ENCODE measurements around the gene LBP. TPM values are rescaled to one million over a fixed set of nuclear protein-coding genes. Genes with fewer than 3 reads are reported as not detected.

LBP gene
- total RNA-seq, 1 donor from 2014 or later, result not detected

DNA sequence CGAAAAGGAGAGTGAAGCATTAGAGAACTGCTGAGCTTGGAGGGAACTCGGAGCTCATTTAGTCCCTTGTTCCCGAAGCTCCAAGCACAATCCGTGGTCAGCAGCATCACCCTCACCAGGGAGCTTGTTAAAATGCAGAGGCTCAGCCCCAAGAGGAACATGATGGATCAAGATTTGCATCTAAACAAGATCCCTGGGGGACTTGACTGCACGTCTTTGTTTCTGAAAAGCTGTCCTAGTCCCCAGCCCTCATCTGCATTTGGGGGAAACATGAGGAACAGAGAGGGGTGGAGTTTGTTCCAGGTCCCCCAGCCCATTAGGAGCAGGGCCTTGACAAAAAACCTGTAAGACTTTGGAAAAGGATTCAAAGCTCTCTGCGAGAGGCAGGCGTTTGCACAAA lies 4.1 kb upstream of the LBP start:
- POLR2A ChIA-PET, result no interaction called here

GRCh38 chr20:38342713-38343310 lies 3.5 kb upstream of the LBP start:
- POLR2A ChIA-PET, result no interaction called here
- Mint-ChIP-seq H3K36me3 (ENCODE audit: low read depth) (no peaks in the 10 kb centered on the region), H3K4me3 (no peak overlapping the region), H3K4me1 (no peaks in the 10 kb centered on the region), H3K9me3 (peaks cover 4% of the 10 kb centered on the region), H3K27ac (no peak overlapping the region), H3K27me3 (peaks cover 13% of the 10 kb centered on the region)
- DNase-seq (no peak), ATAC-seq (ENCODE audit: low read depth) (no peak)
- intact Hi-C loops (cut with micrococcal nuclease), result no loop called here
- CTCF ChIA-PET, result no interaction called here
- TF ChIP-seq, protein P1, sequence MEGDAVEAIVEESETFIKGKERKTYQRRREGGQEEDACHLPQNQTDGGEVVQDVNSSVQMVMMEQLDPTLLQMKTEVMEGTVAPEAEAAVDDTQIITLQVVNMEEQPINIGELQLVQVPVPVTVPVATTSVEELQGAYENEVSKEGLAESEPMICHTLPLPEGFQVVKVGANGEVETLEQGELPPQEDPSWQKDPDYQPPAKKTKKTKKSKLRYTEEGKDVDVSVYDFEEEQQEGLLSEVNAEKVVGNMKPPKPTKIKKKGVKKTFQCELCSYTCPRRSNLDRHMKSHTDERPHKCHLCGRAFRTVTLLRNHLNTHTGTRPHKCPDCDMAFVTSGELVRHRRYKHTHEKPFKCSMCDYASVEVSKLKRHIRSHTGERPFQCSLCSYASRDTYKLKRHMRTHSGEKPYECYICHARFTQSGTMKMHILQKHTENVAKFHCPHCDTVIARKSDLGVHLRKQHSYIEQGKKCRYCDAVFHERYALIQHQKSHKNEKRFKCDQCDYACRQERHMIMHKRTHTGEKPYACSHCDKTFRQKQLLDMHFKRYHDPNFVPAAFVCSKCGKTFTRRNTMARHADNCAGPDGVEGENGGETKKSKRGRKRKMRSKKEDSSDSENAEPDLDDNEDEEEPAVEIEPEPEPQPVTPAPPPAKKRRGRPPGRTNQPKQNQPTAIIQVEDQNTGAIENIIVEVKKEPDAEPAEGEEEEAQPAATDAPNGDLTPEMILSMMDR (IDR thresholded peaks at IDR 0.05), result no peak

More for the DNA sequence above, 4.1 kb upstream of the LBP start:
- TF ChIP-seq, protein P1 (IDR thresholded peaks at IDR 0.05), result no peak
- Mint-ChIP-seq H3K9me3 (peaks cover 6% of the 10 kb centered on the region), H3K27ac (no peak overlapping the region), H3K36me3 (ENCODE audit: low read depth) (no peaks in the 10 kb centered on the region), H3K27me3 (peaks cover 14% of the 10 kb centered on the region), H3K4me3 (no peak overlapping the region), H3K4me1 (no peaks in the 10 kb centered on the region)
- intact Hi-C loops (cut with micrococcal nuclease), result no loop called here
- CTCF ChIA-PET, result no interaction called here
- ATAC-seq (ENCODE audit: low read depth) (no peak), DNase-seq (no peak)

DNA sequence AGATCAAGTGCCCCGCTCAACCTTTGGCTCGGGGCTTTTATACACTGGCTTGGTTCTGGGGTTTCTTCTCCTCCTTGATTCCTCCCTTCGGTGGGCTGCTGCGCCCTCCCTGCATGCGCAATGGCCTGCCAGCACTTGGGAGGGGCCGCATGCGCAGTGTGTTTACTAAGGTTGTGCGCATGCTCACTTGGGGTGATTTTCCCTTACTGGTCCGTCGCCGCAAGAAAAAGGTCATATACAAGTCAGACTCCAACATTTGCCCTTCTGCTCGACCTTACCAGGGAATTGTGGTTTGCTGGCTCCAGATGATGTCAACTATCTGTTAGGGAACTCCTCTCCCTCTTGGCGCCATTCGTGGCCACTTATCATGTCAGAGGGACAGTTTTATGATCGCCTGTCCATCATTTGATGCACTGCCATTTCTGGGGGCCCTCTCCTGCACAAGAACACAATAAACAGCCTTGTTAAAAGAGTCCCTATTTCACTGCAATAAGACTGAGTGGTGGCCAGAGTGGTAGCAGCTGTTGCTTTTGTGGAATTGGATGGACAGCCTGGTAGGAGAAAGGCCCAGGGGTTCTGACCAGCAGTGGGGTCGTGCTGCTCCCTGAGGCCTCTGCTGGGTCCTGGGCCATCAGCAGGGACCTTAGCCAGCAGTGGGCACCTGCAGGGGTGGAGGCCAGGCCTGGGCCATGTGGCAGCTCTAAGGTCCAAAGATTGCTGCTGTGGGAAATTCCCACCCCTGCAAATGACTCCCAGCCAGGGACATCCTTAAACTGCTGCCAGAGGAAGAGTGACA lies 2.8 kb upstream of the LBP start:
- Mint-ChIP-seq H3K4me3 (no peak overlapping the region), H3K4me1 (no peaks in the 10 kb centered on the region), H3K27me3 (peaks cover 12% of the 10 kb centered on the region), H3K27ac (no peak overlapping the region), H3K36me3 (ENCODE audit: low read depth) (no peaks in the 10 kb centered on the region), H3K9me3 (no peaks in the 10 kb centered on the region)
- intact Hi-C loops (cut with micrococcal nuclease), result no loop called here
- no peak for DNase-seq
- TF ChIP-seq, protein P1 (IDR thresholded peaks at IDR 0.05), result no peak
- ATAC-seq (ENCODE audit: low read depth), result no peak
- CTCF ChIA-PET, result no interaction called here
- POLR2A ChIA-PET, result no interaction called here

DNA sequence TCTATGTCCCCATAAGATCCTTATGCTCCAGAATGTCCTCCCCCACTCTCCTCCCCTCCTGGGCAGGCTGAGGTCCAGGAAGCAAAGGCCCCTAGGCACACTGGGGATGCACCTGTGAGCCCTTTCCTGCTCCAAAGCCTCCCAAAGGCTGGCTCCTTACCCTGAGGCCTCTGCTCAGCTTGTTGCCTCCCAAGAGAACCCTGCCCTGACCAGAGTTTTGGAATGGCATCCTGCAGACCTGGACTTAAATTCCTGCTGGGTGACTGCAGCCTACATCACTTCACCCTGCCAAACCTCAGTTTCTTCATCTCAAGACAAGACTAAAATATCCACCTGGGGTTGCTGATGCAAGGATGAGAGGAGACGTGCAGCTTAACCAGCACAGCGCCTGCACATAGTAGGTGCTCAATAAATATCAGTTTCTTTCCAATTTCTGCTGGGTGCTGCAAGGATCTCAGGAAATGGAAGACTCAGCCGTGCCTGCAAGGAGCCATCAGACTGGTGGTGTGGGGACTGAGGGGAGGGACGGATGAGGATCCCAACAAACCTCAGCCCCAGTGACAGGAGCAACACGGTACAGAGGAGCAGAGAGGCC lies 2.1 kb upstream of the LBP start:
- no peaks in the 10 kb centered on the region for H3K4me1 Mint-ChIP-seq

GRCh38 chr20:38345643-38346042 lies 639 bp upstream of the LBP start:
- ChIA-PET CTCF (no interaction called here), POLR2A (no interaction called here)
- H3K4me1 Mint-ChIP-seq, result no peaks in the 10 kb centered on the region
- no peaks in the 10 kb centered on the region for H3K9me3 Mint-ChIP-seq
- no peak for DNase-seq
- intact Hi-C loops (cut with micrococcal nuclease), result no loop called here
- no peak overlapping the region for H3K4me3 Mint-ChIP-seq
- H3K27ac Mint-ChIP-seq, result no peak overlapping the region
- peaks cover 11% of the 10 kb centered on the region for H3K27me3 Mint-ChIP-seq
- TF ChIP-seq, protein P1 (IDR thresholded peaks at IDR 0.05), result no peak
- ATAC-seq (ENCODE audit: low read depth), result no peak
- no peaks in the 10 kb centered on the region for H3K36me3 Mint-ChIP-seq (ENCODE audit: low read depth)

More for the DNA sequence above, 2.1 kb upstream of the LBP start:
- ATAC-seq (ENCODE audit: low read depth) (no peak), DNase-seq (no peak)
- POLR2A ChIA-PET, result no interaction called here
- CTCF ChIA-PET, result no interaction called here
- Mint-ChIP-seq H3K27ac (no peak overlapping the region), H3K4me3 (no peak overlapping the region), H3K9me3 (no peaks in the 10 kb centered on the region), H3K27me3 (peaks cover 12% of the 10 kb centered on the region), H3K36me3 (ENCODE audit: low read depth) (no peaks in the 10 kb centered on the region)
- TF ChIP-seq, protein P1 (IDR thresholded peaks at IDR 0.05), result no peak
- intact Hi-C loops (cut with micrococcal nuclease), result no loop called here

Measured in activated B cell treated with CpG ODN at 0.5 μM for 24 hours (primary cell).